Fibroblast of villous mesenchyme (primary cell): Measurements from ENCODE around the gene MAP3K8. TPM values are rescaled to one million over a fixed set of nuclear protein-coding genes. Genes with fewer than 3 reads are reported as not detected.
A peak's percentile ranks its signal among the peaks of the same experiment; 100 is the strongest.

Source experiments
- DNase-seq: peaks from one replicate; pipeline ENCODE4 v3.0.0-alpha.2; 2010; ENCODE audit warnings: low read depth
- H3K4me3 ChIP-seq: 2 replicates; pipeline ENCODE4 v1.5.1; 2011; ENCODE audit warnings: low read depth, mild to moderate bottlenecking, low read length
- total RNA-seq: library from RNA; depleted of rRNA; stranded (reverse); fragments of >200 nt; gene quantifications from 2 replicates; pipeline ENCODE4 v1.2.3, GENCODE V29; 2012
- TF ChIP-seq, protein P1 (sequence below): IDR thresholded peaks from 2 replicates; pipeline ENCODE4 v1.5.1; 2012; ENCODE audit warnings: low read depth, mild to moderate bottlenecking, low read length; ENCODE audit not compliant: insufficient read depth

MAP3K8 gene
- total RNA-seq, 1 donor = 31.1 TPM

DNA sequence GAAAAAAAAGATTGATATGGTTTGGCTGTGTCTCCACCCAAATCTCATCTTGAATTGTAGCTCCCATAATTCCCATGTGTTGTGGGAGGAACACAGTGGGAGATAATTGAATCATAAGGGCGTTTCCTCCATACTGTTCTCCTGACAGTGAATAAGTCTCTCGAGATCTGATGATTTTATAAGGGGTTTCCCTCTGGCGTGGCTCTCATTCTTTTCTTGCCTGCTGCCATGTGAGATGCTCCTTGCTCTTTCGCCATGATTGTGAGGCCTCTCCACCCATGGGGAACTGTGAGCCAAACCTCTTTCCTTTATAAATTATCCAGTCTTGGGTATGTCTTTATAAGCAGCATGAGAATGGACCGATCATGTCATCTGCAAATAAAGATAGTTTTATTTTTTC is 29.4 kb upstream of the MAP3K8 start:
- no peak overlapping the region for H3K4me3 ChIP-seq
- DNase-seq = no peak
- TF ChIP-seq, protein P1, sequence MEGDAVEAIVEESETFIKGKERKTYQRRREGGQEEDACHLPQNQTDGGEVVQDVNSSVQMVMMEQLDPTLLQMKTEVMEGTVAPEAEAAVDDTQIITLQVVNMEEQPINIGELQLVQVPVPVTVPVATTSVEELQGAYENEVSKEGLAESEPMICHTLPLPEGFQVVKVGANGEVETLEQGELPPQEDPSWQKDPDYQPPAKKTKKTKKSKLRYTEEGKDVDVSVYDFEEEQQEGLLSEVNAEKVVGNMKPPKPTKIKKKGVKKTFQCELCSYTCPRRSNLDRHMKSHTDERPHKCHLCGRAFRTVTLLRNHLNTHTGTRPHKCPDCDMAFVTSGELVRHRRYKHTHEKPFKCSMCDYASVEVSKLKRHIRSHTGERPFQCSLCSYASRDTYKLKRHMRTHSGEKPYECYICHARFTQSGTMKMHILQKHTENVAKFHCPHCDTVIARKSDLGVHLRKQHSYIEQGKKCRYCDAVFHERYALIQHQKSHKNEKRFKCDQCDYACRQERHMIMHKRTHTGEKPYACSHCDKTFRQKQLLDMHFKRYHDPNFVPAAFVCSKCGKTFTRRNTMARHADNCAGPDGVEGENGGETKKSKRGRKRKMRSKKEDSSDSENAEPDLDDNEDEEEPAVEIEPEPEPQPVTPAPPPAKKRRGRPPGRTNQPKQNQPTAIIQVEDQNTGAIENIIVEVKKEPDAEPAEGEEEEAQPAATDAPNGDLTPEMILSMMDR = no peak

DNA sequence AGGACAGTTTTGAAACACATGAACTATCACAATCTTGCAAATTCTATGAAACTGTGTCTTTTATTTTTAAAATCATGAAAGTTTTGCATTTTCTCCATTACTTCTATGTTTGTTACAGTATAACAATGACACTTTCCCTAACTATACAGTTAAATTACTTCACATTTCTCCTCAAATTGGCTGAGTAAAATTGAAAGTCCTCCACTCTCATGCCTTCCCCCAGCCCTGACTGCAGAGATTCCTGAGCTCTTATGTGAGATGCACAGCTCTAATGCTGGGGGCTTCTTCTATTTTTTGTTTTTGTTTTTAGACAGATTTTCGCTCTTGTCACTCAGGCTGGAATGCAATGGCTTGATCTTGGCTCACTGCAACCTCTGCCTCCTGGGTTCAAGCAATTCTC is 22.7 kb upstream of the MAP3K8 start:
- TF ChIP-seq, protein P1 = no peak
- no peak overlapping the region for H3K4me3 ChIP-seq
- DNase-seq = no peak

DNA sequence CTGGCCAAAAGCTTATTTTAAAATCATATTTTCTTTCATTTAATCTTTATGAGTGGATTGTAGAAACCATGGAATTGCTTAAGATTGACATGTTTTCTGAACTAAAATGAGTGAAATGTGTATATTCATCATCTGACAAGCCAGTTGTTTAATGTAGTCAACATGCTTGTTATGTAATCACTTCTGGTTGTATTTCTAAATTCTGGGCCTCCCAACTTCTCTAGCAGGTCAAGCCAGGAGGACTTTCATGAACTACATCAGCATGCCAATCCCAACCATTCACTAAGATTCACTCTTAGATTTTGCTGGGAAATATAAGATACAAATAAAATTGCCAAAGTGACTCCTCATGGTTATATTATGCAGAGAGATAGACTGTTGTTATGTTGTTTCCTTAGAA is 21.1 kb upstream of the MAP3K8 start:
- H3K4me3 ChIP-seq = no peak overlapping the region
- TF ChIP-seq, protein P1 = no peak
- DNase-seq = no peak

DNA sequence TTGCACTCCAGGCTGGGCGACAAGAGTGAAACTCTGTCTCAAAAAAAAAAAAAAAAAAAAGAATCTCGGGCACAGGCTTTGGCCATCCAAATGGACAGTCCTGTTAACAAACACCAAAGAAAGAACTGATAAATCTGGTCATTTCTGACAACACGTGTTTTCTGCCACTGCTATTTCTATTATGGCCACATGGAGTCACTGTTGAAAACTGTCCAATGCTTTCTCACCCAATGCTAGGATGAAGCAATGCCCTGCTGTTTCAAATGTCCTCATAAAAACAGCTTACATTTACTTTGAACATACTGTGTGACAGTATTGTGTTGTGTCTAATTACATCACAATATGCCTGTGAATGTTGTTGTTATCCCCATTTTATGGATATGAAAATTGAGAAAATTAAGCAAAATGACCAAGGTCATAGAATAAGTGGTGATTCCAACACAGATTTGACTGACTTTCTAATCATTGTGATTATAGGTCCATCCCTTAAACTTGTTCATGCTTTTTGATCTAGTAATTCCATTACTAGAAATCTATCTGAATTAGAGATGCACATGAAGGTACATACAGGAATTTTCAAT is 19.9 kb upstream of the MAP3K8 start:
- H3K4me3 ChIP-seq = no peak overlapping the region
- TF ChIP-seq, protein P1 = peak; percentile 85
- DNase-seq = peak; percentile 86

DNA sequence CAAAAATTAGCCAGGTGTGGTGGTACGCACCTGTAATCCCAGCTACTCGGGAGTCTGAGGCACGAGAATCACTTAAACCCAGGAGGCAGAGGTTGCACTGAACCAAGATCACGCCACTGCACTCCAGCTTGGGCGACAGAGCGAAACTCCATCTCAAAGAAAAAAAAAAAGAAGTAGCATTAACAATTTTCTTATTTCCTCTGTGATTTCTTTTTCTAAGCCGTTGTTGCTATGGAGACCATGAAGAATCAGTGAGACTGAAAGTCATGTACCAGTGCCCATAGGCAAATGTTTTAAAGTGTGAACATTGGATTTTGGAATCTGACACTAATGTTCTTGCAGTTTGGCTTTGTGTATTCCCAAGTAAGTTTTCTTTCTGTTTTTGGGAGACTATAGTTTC is 18.4 kb upstream of the MAP3K8 start:
- TF ChIP-seq, protein P1 = no peak
- no peak overlapping the region for H3K4me3 ChIP-seq
- DNase-seq = no peak

DNA sequence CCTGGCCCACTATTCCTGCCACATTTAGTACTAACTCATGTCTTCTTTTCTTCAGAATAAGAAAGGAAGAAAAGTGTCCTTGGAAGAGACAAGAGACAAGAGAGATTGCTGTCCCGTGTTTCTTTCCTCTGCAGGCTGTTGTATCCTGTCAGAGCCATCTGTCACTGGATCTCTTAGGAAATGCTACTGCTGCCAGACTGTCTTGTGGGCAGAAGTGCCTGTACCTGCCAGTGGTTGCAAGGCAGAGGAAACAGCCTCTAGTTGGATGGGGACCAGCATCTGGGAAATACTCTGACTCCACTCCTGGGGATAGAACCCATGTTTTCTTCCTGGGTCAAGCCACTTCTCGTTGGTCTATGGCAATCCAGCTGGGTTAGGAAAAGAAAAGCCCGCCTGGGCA is 16.7 kb upstream of the MAP3K8 start:
- DNase-seq = no peak
- H3K4me3 ChIP-seq = no peak overlapping the region
- TF ChIP-seq, protein P1 = no peak

DNA sequence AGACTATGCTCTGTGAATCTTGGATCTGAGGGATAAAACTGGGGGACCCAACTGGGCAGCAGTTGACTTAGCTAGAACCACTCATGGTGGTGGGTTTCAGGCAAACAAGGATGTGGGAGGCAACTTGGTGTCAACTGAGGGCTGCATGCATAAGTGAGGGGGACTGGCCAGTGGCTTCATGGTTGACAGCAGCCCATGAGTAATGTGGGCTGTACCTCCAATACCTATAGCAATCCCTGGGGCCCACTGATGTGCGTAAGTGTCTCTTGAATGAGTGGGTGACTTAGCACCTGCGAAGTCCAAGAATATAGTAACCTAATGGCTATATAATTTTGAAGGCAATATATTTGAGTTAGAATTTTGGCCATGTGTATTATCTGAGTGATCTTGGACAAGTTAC is 13.7 kb upstream of the MAP3K8 start:
- TF ChIP-seq, protein P1 = no peak
- H3K4me3 ChIP-seq = no peak overlapping the region
- no peak for DNase-seq
